ENCODE data around the gene PRLR. TPM values are rescaled to one million over a fixed set of nuclear protein-coding genes. Genes with fewer than 3 reads are reported as not detected.

PRLR gene
- total RNA-seq, 1 donor from 2014 or later, result 0.21 TPM

DNA sequence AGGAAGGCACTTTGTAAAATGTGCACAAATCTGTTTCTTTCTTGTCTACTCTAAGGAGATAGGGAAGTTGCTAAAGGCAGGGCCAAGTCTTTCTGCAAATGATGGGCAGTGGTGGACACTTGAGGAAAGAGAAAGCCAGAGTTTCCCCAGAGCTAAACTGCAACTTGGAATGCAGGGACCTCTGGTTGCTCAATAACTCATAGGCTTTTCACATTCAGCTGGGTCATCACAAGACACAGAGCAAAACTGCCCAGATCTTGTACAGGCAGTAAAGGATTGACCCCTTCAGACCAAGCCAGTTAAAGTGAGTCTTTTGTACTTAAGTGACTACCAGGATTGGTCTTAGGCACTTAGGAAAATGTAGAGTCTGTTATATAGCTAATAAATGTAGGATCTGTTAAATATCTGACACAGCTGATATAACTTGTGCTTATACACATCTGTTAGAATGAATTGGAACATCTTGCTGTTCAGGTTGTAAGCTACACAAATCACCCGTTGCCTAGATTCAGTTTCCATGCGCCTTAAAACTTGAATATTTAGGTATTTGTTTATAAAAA lies 169.0 kb downstream of the PRLR start:
- H3K27me3 Mint-ChIP-seq (ENCODE audit: unreplicated experiment), result no peaks in the 10 kb centered on the region

DNA sequence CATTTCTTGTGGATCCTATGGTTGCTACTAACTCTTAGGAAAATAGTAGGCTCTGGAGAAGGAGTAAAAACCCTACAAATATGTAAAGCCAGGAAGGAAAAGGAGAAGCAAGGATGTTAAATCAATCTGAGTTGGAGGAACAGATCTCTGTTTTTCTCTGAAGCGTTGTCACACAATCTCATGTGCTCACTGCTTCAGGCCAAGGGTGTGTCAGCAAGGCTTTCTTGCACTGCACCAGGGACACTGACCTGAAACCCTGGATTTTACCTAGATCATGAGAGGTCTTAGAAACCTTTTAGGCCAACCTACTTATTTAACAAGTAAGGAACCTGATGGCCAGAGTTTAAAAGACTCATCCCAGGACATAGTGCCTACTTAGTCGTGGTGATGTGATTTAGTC lies 170.1 kb downstream of the PRLR start:
- no peak for DNase-seq (ENCODE audit: low spot score)
- Mint-ChIP-seq H3K27me3 (ENCODE audit: unreplicated experiment) (no peaks in the 10 kb centered on the region), H3K9me3 (ENCODE audit: unreplicated experiment) (no peaks in the 10 kb centered on the region), H3K36me3 (ENCODE audit: low read depth, unreplicated experiment) (no peaks in the 10 kb centered on the region), H3K27ac (ENCODE audit: unreplicated experiment) (no peak overlapping the region), H3K4me1 (ENCODE audit: unreplicated experiment) (no peaks in the 10 kb centered on the region), H3K4me3 (ENCODE audit: unreplicated experiment) (no peak overlapping the region)
- TF ChIP-seq, protein P1, sequence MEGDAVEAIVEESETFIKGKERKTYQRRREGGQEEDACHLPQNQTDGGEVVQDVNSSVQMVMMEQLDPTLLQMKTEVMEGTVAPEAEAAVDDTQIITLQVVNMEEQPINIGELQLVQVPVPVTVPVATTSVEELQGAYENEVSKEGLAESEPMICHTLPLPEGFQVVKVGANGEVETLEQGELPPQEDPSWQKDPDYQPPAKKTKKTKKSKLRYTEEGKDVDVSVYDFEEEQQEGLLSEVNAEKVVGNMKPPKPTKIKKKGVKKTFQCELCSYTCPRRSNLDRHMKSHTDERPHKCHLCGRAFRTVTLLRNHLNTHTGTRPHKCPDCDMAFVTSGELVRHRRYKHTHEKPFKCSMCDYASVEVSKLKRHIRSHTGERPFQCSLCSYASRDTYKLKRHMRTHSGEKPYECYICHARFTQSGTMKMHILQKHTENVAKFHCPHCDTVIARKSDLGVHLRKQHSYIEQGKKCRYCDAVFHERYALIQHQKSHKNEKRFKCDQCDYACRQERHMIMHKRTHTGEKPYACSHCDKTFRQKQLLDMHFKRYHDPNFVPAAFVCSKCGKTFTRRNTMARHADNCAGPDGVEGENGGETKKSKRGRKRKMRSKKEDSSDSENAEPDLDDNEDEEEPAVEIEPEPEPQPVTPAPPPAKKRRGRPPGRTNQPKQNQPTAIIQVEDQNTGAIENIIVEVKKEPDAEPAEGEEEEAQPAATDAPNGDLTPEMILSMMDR (IDR thresholded peaks at IDR 0.05; ENCODE audit: unreplicated experiment), result no peak

More for the DNA sequence above, 169.0 kb downstream of the PRLR start:
- TF ChIP-seq, protein P1 (IDR thresholded peaks at IDR 0.05; ENCODE audit: unreplicated experiment), result no peak
- Mint-ChIP-seq H3K4me3 (ENCODE audit: unreplicated experiment) (no peak overlapping the region), H3K27ac (ENCODE audit: unreplicated experiment) (no peak overlapping the region), H3K36me3 (ENCODE audit: low read depth, unreplicated experiment) (no peaks in the 10 kb centered on the region), H3K9me3 (ENCODE audit: unreplicated experiment) (no peaks in the 10 kb centered on the region), H3K4me1 (ENCODE audit: unreplicated experiment) (no peaks in the 10 kb centered on the region)
- no peak for DNase-seq (ENCODE audit: low spot score)

DNA sequence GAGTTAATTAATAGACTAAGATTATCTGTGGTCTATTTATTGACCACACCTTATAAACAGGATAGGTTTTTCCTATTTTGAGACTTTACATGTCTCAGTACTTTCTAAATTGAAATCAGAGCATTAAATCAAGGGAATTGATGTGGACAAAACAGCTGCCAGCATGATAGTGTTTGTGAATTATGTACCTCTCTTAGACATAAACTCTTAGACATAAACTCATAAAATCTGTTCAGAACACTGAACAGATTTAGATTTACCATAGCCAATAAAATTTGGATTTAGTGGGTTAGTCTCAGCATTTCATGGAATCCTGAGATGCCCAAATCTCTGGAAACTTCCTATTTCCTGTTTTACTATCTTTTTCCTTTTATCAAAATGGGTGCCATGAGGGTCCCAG lies 171.0 kb downstream of the PRLR start:
- H3K4me1 Mint-ChIP-seq (ENCODE audit: unreplicated experiment), result no peaks in the 10 kb centered on the region
- H3K9me3 Mint-ChIP-seq (ENCODE audit: unreplicated experiment), result no peaks in the 10 kb centered on the region
- no peaks in the 10 kb centered on the region for H3K36me3 Mint-ChIP-seq (ENCODE audit: low read depth, unreplicated experiment)
- DNase-seq (ENCODE audit: low spot score), result no peak
- TF ChIP-seq, protein P1 (IDR thresholded peaks at IDR 0.05; ENCODE audit: unreplicated experiment), result no peak
- H3K27me3 Mint-ChIP-seq (ENCODE audit: unreplicated experiment), result no peaks in the 10 kb centered on the region
- H3K27ac Mint-ChIP-seq (ENCODE audit: unreplicated experiment), result no peak overlapping the region
- no peak overlapping the region for H3K4me3 Mint-ChIP-seq (ENCODE audit: unreplicated experiment)

DNA sequence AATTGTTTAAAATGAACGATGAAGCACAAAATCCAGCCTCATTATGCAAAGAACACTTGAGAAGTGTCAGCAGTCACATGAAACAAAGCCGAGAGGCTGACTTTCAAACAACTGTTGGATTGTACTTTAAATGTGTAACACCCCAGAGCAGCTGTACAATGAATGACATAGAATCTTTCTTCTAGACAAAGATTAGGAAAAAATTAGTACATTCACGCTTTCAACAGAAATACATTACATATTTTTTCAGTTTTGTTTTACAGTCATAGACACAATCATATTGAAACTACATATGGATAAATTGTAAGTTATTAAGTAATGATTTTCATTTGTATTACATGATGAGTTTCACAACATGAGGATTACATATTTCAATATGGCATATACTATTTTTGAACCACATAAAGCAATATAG lies 171.9 kb downstream of the PRLR start:
- H3K9me3 Mint-ChIP-seq (ENCODE audit: unreplicated experiment), result no peaks in the 10 kb centered on the region
- DNase-seq (ENCODE audit: low spot score), result no peak
- H3K36me3 Mint-ChIP-seq (ENCODE audit: low read depth, unreplicated experiment), result no peaks in the 10 kb centered on the region
- TF ChIP-seq, protein P1 (IDR thresholded peaks at IDR 0.05; ENCODE audit: unreplicated experiment), result no peak
- no peak overlapping the region for H3K4me3 Mint-ChIP-seq (ENCODE audit: unreplicated experiment)
- no peaks in the 10 kb centered on the region for H3K27me3 Mint-ChIP-seq (ENCODE audit: unreplicated experiment)
- H3K27ac Mint-ChIP-seq (ENCODE audit: unreplicated experiment), result no peak overlapping the region
- H3K4me1 Mint-ChIP-seq (ENCODE audit: unreplicated experiment), result no peaks in the 10 kb centered on the region

- no peaks in the 10 kb centered on the region for H3K36me3 Mint-ChIP-seq (ENCODE audit: low read depth, unreplicated experiment)
- no peak overlapping the region for H3K27ac Mint-ChIP-seq (ENCODE audit: unreplicated experiment)
- no peak overlapping the region for H3K4me3 Mint-ChIP-seq (ENCODE audit: unreplicated experiment)
- H3K4me1 Mint-ChIP-seq (ENCODE audit: unreplicated experiment), result no peaks in the 10 kb centered on the region
- peaks cover under 1% of the 10 kb centered on the region for H3K27me3 Mint-ChIP-seq (ENCODE audit: unreplicated experiment)
- no peak for DNase-seq (ENCODE audit: low spot score)
- TF ChIP-seq, protein P1 (IDR thresholded peaks at IDR 0.05; ENCODE audit: unreplicated experiment), result no peak
- H3K9me3 Mint-ChIP-seq (ENCODE audit: unreplicated experiment), result no peaks in the 10 kb centered on the region
These were observed 173.6 kb downstream of the PRLR start for GRCh38 chr5:35056686-35057085.
